ENCODE results near the gene CCL25.
"Not testable (repeated sequence)": the region's sequence is repeated elsewhere in the genome, so short reads cannot be mapped to it uniquely, and the experiment has no call there.

Gene CCL25, protein sequence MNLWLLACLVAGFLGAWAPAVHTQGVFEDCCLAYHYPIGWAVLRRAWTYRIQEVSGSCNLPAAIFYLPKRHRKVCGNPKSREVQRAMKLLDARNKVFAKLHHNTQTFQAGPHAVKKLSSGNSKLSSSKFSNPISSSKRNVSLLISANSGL

DNA sequence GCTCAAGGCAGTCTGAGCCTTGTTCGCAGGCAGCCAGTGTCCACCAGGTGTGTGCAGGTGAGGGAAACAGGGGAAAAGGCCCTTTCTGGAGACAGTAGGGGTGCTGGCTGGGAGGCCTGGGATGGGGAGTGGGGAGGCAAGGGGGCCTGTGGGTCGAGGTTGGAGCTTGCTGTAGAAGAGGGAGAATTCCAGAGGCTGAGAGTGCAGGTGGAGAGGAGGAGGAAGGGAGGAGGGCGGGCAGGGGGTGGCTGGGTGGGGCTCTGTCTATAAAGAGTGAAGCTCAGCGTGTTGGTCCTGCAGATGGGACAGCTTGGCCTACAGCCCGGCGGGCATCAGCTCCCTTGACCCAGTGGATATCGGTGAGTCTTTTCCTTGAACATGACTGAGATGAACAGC, at the start of gene CCL25:
Gene CCL25 (plus strand): TSS at position 297 of the 396 bp plus-strand sequence. CDS start 290 bp downstream, outside the sequence.
- no peak for DNase-seq

- DNase-seq: no peak
Measured at GRCh38 chr19:8004001-8004400, 48.6 kb upstream of the CCL25 start.

- peak; percentile 11 for DNase-seq
Measured at GRCh38 chr19:8004723-8005513, 47.6 kb upstream of the CCL25 start.

DNA sequence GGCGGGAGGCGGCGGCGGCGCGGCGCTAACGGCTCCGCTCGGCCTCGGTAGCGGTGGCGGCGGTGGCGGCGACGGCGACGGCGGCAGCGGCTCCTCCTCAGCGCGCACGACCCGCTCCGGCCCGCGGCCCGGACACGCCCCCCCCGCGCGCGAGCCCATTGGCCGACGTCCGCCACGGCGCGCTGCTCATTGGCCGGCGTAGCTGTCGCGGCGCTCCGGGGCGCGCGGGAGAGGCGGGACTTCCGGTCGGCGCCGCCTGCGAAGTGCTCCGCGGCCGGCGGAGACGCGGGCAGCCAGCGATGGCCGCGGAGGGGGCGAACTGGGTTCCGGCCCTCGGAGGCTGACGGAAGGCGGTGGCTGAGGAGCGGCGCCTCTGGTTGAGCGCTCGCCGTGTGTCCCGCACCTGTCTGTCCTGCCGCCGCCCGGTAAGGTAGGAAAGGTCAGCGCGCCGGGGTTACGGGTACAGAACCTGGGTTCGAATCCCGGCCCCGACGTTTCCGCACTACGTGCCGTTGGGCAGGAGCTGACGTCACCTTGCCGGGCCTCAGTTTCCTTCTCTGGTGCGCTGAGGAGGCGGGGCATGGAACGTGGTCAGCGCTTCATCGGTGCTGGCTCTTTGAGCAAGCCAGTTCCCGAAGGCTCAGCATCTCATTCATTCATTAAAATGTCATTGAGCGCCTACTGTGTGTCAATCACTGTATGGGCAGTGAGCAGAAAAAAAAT, 46.9 kb upstream of the CCL25 start, which contains the start of gene ELAVL1:
Gene ELAVL1 (minus strand): TSS at position 108 of the 723 bp plus-strand sequence. CDS start 13,826 bp downstream, outside the sequence.
- DNase-seq: peak; percentile 91

- no peak for DNase-seq
Measured at GRCh38 chr19:8017808-8018207, 34.8 kb upstream of the CCL25 start.

GRCh38 chr19:8020681-8021080, 31.9 kb upstream of the CCL25 start:
- DNase-seq: no peak

GRCh38 chr19:8021374-8021773, 31.2 kb upstream of the CCL25 start:
- no peak for DNase-seq

GRCh38 chr19:8022275-8022674, 30.3 kb upstream of the CCL25 start:
- DNase-seq: no peak

DNA sequence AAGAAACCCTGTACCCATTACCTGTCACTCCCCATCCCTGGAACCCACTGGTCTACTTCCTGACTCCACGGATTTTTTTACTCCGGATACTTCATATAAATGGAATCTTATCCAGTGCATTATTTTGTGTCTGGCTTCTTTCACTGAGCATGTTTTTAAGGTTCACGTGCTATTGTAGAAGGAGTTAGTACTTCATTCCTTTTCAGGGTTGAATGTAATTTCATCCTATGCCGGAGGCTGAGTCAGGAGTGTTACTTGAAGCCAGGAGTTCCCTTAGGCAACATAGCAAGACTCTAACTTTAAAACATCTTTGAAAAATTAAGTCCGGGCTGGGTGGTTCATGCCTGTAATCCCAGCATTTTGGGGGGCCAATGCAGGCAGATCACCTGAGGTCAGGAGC, 29.2 kb upstream of the CCL25 start:
- no peak for DNase-seq

DNA sequence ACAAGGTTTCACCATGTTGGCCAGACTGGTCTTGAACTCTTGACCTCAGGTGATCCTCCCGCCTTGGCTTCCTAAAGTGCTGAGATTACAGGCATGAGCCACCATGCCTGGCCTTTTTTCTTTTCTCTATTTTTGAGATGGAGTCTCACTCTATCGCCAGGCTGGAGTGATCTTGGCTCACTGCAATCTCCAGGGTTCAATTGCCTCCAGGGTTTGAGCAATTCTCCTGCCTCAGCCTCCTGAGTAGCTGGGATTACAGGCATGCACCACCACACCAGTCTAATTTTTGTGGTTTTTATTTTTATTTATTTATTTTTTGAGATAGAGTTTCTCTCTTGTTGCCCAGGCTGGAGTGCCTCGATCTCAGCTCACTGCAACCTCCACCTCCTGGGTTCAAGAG, 28.3 kb upstream of the CCL25 start:
- DNase-seq: not testable (repeated sequence)

DNA sequence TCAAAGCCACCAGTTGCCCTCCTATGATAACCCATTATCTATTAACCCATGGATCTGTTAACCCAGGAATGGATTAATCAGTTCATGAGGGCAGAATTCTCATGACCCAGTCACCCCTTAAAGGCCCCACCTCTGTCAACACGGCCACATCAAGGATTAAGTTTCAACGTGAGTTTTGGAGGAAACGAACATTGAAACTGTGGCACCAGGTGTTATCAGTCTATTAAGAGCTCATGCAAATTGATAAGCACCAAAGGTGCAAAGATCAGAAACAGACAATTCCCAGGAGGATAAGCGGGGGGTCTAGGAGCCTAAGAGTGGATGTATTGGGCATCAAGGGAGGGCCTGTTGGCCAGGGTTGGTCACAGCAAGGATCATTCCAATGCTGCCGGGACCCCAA, 27.2 kb upstream of the CCL25 start:
- DNase-seq: no peak

DNA sequence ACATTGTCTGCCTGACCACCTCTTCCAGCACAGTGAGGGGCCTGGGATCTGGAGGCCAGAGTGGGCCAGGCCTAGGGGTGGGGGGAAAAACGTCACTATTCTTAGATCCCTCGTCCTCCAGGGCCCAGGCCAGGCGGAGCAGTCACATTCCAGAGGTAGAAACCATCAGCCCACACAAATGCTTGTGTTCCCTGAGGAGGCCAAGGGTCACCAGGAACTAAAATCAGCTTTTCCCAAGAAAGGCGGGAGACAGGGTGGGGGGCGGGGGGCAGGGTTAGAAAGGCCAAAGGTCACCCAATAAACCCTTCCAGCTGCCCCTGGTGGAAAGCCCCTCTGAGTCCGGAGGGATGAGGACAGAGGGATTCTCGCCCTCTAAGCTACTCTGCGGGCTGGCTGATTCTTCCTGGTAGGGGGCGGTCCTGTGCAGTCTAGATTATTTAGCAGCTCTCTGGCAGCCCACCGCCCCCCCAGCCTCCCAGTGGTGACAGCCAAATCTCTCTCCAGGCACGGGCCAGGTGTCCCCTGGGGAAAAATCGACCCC, 23.5 kb upstream of the CCL25 start:
- peak; percentile 29 for DNase-seq

- DNase-seq: no peak
Measured at GRCh38 chr19:8030960-8031359, 21.6 kb upstream of the CCL25 start.

DNA sequence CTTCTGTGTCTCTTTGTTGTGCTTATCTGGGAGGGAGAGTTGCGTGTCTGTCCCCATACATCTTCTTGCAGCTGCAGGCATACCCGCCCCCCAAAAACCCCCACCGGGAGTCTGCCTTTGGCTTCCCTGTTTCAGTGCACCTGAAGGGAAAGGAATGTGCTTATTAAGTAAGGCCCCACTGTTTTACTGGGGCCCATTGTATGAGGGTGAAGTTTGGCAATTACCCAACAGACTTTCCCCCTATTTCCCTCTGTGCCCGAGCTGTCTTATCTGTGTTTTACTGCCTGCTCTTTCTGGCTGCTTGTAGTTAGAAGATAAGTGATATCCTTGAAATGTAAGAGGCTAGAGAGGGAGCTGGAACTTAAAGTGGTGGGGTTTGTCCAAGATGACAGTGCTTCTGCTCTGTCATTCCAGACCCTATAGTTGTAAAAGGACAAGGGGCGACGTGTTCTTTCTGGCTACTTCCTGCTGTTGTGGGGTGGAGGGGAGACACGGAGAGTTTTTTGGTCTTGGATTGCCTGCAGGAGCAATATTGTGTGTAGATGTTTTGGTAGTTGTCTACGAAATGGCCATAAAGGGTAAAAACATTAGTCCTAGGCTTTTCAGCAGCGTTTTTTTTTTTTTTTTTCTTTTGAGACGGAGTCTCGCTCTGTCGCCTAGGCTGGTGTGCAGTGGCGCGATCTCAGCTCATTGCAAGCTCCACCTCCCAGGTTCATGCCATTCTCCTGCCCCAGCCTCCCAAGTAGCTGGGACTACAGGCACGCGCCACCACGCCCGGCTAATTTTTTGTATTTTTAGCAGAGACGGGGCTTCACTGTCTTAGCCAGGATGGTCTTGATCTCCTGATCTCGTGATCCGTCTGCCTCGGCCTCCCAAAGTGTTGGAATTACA, 19.0 kb upstream of the CCL25 start:
- not testable (repeated sequence) for DNase-seq

DNA sequence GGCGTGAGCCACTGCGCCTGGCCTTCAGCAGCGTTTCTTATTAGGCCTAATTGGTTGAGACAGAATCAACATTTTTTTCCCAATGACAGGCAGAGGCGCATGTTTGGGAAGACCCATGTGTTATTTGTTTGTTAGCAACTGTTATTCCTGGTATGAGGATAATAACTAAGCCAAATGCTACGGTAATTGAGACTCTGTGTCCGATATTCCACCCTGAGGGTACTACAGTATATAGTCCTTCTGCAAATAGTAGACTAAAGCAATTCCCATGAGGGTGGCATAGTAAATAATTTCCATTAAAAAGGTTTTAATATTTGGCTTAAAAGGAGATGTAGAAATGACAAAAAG, 18.4 kb upstream of the CCL25 start:
- DNase-seq: no peak

GRCh38 chr19:8036434-8037099, 16.0 kb upstream of the CCL25 start:
- no peak for DNase-seq

DNA sequence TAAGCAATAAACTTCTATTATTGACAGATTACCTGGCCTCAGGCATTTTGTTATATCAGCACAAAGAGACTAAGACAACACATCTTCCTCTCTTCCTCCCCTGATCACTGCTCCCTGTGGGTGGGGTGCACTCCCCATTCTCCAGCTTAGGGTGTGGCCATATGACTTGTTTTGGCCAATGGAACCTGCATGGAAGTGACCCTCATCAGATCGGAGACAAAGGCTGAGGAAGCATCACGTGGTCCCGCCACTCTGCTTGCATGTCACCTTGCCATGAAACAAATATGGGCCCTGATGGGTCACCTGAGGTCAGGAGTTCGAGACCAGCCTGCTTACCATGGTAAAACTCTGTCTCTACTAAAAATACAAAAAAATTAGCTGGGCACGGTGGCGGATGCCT, 13.7 kb upstream of the CCL25 start:
- DNase-seq: no peak

DNA sequence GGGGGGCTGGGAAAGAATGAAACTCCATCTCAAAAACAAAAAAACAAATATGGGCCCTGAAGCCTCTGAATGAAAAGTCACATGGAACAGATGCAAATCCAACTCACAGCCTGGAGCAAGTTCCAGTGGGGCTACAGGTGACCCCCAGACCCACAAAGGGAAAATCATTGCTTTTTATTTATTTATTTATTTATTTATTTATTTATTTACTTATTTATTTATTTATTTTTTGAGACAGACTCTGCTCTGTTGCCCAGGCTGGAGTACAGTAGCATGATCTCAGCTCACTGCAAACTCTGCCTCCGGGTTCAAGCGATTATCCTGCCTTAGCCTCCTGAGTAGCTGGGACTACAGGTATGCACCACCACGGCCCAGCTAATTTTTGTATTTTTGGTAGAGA, 13.3 kb upstream of the CCL25 start:
- no peak for DNase-seq

DNA sequence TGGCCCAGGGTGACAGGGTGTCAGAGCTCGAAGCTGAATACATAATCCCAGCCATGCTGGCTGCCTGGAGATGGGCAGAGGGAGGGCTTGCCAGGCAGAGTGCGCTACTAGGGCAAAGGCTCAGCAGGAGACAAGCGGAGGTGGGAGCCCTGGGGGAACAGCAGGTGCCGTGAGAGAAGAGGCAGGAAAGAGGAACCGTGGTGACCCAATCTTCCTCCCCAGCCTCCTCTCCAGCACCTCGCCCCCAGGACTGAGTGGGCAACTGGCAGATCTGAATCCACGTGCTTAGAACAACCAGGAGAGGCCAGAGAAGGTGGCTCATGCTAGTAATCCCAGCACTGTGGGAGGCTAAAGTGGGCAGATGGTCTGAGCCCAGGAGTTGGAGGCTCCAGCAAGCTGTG, 11.0 kb upstream of the CCL25 start:
- no peak for DNase-seq

DNA sequence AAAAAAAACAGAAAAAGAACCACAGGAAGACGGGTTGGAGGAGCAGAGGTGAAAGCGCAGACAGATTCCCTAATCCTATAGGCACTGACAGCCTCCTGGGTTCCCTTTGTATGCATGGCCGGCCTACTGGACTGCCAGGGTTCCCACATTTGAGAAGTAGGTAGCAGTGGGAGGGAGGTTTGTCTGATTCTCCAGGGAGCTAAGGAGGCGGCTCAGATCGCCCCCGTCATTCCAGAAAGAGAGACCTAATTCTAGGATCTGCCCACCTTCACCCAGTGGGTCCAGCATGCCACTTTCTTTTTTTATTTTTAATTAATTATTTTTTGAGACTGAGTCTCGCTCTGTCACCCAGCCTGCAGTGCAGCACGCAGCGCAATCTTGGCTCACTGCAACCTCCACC, 9.7 kb upstream of the CCL25 start:
- no peak for DNase-seq

DNA sequence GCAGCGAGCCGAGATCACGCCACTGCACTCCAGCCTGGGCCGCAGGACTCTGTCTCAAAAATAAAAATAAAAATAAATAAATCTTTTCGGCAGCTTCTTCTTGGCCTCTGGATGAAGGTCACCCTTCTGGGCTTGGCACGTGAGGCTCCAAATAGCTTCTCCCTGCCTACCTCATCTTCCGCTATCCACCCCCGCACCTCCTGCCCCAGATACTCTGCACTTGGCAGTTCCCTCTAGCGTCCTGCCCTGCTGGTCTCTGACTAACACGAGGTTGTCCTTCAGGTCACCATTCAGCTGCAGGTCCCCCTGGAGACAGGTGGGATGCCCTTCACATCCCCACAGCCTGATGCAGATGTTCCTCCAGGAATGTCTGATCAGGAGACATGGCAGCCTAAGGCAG, 8.5 kb upstream of the CCL25 start:
- DNase-seq: no peak

Data from fibroblast of skin of right biceps (primary cell).